ENCODE data around the gene DACT1. TPM values are rescaled to one million over a fixed set of nuclear protein-coding genes. Genes with fewer than 3 reads are reported as not detected.
A peak's percentile ranks its signal among the peaks of the same experiment; 100 is the strongest.

The DACT1 gene
- polyA plus RNA-seq, 1 donor from 2014 or later = 125 TPM

- TF ChIP-seq TAF1 (IDR thresholded peaks at IDR 0.05; ENCODE audit: low read depth) = no peak
- no peak for TF ChIP-seq SMC3 (conservative IDR thresholded peaks at IDR 0.05; ENCODE audit: poor library complexity)
- no peak for TF ChIP-seq CTCF (IDR thresholded peaks at IDR 0.05; ENCODE audit: poor library complexity, severe bottlenecking)
- TF ChIP-seq POLR2AphosphoS5 (IDR thresholded peaks at IDR 0.05) = peak; percentile 7
- TF ChIP-seq REST (IDR thresholded peaks at IDR 0.05; ENCODE audit: borderline replicate concordance) = peak; percentile 19
- no peak for TF ChIP-seq MXI1 (conservative IDR thresholded peaks at IDR 0.05; ENCODE audit: poor library complexity, severe bottlenecking)
- Histone ChIP-seq H3K9me3 (ENCODE audit: low read length) (no peaks in the 10 kb centered on the region), H3K9me2 (ENCODE audit: insufficient read depth, low read length) (no peaks in the 10 kb centered on the region), H3K9ac (ENCODE audit: low read length) (peak overlapping the region; percentile 89), H4K20me1 (ENCODE audit: insufficient read depth) (no peaks in the 10 kb centered on the region), H3K27me3 (ENCODE audit: insufficient read depth, low read depth, low read length) (no peaks in the 10 kb centered on the region), H3K4me2 (ENCODE audit: low read length) (peak overlapping the region; percentile 90), H3K36me3 (ENCODE audit: insufficient read depth, low read length) (peaks cover 21% of the 10 kb centered on the region), H3F3A (ENCODE audit: insufficient read depth, low read length, poor library complexity, severe bottlenecking) (peaks cover 14% of the 10 kb centered on the region), H3K27ac (ENCODE audit: low read length) (peak overlapping the region; percentile 72), H2AFZ (ENCODE audit: low read depth, low read length) (peak overlapping the region; percentile 70), H3K4me3 (ENCODE audit: low read length) (peak overlapping the region; percentile 94), H3K79me2 (replicated peaks; ENCODE audit: insufficient read depth, low read length) (peaks cover 20% of the 10 kb centered on the region)
Observed at GRCh38 chr14:58639198-58639565, 1.4 kb downstream of the DACT1 start.

GRCh38 chr14:58639842-58640484, 2.2 kb downstream of the DACT1 start:
- H2AFZ ChIP-seq (ENCODE audit: low read depth, low read length) = peak overlapping the region; percentile 70
- TF ChIP-seq SMC3 (conservative IDR thresholded peaks at IDR 0.05; ENCODE audit: poor library complexity) = peak; percentile 99
- TF ChIP-seq POLR2AphosphoS5 (IDR thresholded peaks at IDR 0.05) = peak; percentile 20
- no peak for TF ChIP-seq REST (IDR thresholded peaks at IDR 0.05; ENCODE audit: borderline replicate concordance)
- peak; percentile 93 for TF ChIP-seq CTCF (IDR thresholded peaks at IDR 0.05; ENCODE audit: poor library complexity, severe bottlenecking)
- no peak for TF ChIP-seq EZH2 (IDR thresholded peaks at IDR 0.05; ENCODE audit: borderline replicate concordance, insufficient read depth, low read length, poor library complexity, severe bottlenecking)
- no peak for TF ChIP-seq MXI1 (conservative IDR thresholded peaks at IDR 0.05; ENCODE audit: poor library complexity, severe bottlenecking)
- TF ChIP-seq TAF1 (IDR thresholded peaks at IDR 0.05; ENCODE audit: low read depth) = no peak
- no peak for TF ChIP-seq EP300 (conservative IDR thresholded peaks at IDR 0.05; ENCODE audit: poor library complexity, severe bottlenecking)
- TF ChIP-seq RAD21 (conservative IDR thresholded peaks at IDR 0.05) = peak; percentile 97
- H3K9me3 ChIP-seq (ENCODE audit: low read length) = no peaks in the 10 kb centered on the region
- H3K27me3 ChIP-seq (ENCODE audit: insufficient read depth, low read depth, low read length) = no peaks in the 10 kb centered on the region
- H3F3A ChIP-seq (ENCODE audit: insufficient read depth, low read length, poor library complexity, severe bottlenecking) = peaks cover 14% of the 10 kb centered on the region
- peaks cover 22% of the 10 kb centered on the region for H3K36me3 ChIP-seq (ENCODE audit: insufficient read depth, low read length)
- H3K79me2 ChIP-seq (replicated peaks; ENCODE audit: insufficient read depth, low read length) = peaks cover 20% of the 10 kb centered on the region
- no peaks in the 10 kb centered on the region for H4K20me1 ChIP-seq (ENCODE audit: insufficient read depth)
- H3K9ac ChIP-seq (ENCODE audit: low read length) = peak overlapping the region; percentile 89
- peak overlapping the region; percentile 72 for H3K27ac ChIP-seq (ENCODE audit: low read length)
- no peaks in the 10 kb centered on the region for H3K9me2 ChIP-seq (ENCODE audit: insufficient read depth, low read length)
- H3K4me3 ChIP-seq (ENCODE audit: low read length) = peak overlapping the region; percentile 94
- peak overlapping the region; percentile 90 for H3K4me2 ChIP-seq (ENCODE audit: low read length)
